Measurements from ENCODE around the gene ACTR5. TPM values are rescaled to one million over a fixed set of nuclear protein-coding genes. Genes with fewer than 3 reads are reported as not detected.

Gene ACTR5
- total RNA-seq, 2 experiments from 2014 or later: 12.3 to 21.1 TPM

DNA sequence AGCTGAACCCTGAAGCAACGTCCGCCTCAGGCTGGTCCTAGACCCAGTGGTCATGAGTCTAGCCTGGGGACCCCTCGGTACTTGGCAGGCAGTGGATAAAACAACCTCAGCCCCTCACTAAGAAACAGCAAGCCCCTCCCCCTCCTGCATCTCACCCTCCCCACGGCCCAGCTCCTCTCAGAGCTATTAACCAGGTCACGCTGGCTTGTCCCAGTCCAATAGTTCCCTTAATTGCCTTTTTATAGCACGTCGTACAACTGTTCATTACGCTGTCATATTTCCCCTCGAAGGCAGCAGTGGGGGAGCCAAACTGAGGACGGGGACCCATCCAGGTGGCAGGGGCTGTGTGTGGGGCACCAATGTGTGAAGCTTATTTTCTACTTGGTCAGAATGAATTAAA is 32.6 kb upstream of the ACTR5 start:
- H3K9me2 ChIP-seq (ENCODE audit: insufficient read depth, low read length): no peaks in the 10 kb centered on the region
- H3K4me2 ChIP-seq (ENCODE audit: low read length): no peak overlapping the region
- no peak for DNase-seq (ENCODE audit: low spot score)
- H3K36me3 ChIP-seq (ENCODE audit: insufficient read depth, low read length): no peaks in the 10 kb centered on the region
- no peaks in the 10 kb centered on the region for H3K79me2 ChIP-seq (ENCODE audit: insufficient read depth, low read depth, low read length)
- H3K27ac ChIP-seq (ENCODE audit: low read depth, low read length, poor library complexity, severe bottlenecking): no peak overlapping the region
- H3K4me3 ChIP-seq (ENCODE audit: low read depth, low read length, poor library complexity, severe bottlenecking): no peak overlapping the region
- ChIA-PET POLR2A (interaction anchor here (0.5 to 1.1 kb wide), 2 partner anchors 16 to 48 kb away, joined by 3 read pairs; no protein-coding TSS in a partner anchor), CTCF (ENCODE audit: unreplicated experiment) (no interaction called here)
- TF ChIP-seq EZH2phosphoT487 (IDR thresholded peaks at IDR 0.05; ENCODE audit: borderline replicate concordance, low read depth, low read length) (no peak), CTCF (conservative IDR thresholded peaks at IDR 0.05; ENCODE audit: low read length) (no peak)
- no peaks in the 10 kb centered on the region for H3K9me3 ChIP-seq (ENCODE audit: low read length)
- no peaks in the 10 kb centered on the region for H3K4me1 ChIP-seq (ENCODE audit: insufficient read depth, low read length, poor library complexity, severe bottlenecking)
- BruUV-seq (replicated peaks): no TSS peak
- no peaks in the 10 kb centered on the region for H4K20me1 ChIP-seq (ENCODE audit: insufficient read depth, low read length)
- intact Hi-C loops (cut with micrococcal nuclease; ENCODE audit: unreplicated experiment): no loop called here
- no peak overlapping the region for H2AFZ ChIP-seq (ENCODE audit: low read length)

GRCh38 chr20:38722683-38723016 is 25.6 kb upstream of the ACTR5 start:
- H3K9me3 ChIP-seq (ENCODE audit: low read length): no peaks in the 10 kb centered on the region
- H3K4me1 ChIP-seq (ENCODE audit: insufficient read depth, low read length, poor library complexity, severe bottlenecking): peaks cover 13% of the 10 kb centered on the region
- BruUV-seq (replicated peaks): no TSS peak
- no peak overlapping the region for H3K27ac ChIP-seq (ENCODE audit: low read depth, low read length, poor library complexity, severe bottlenecking)
- no peaks in the 10 kb centered on the region for H3K36me3 ChIP-seq (ENCODE audit: insufficient read depth, low read length)
- H4K20me1 ChIP-seq (ENCODE audit: insufficient read depth, low read length): no peaks in the 10 kb centered on the region
- no peak for DNase-seq (ENCODE audit: low spot score)
- CTCF ChIA-PET (ENCODE audit: unreplicated experiment): interaction anchor here (0.9 kb wide), 1 partner anchor 10 kb away, joined by 3 read pairs; no protein-coding TSS in a partner anchor
- intact Hi-C loops (cut with micrococcal nuclease; ENCODE audit: unreplicated experiment): no loop called here
- H2AFZ ChIP-seq (ENCODE audit: low read length): no peak overlapping the region
- H3K79me2 ChIP-seq (ENCODE audit: insufficient read depth, low read depth, low read length): no peaks in the 10 kb centered on the region
- POLR2A ChIA-PET: no interaction called here
- H3K4me3 ChIP-seq (ENCODE audit: low read depth, low read length, poor library complexity, severe bottlenecking): no peak overlapping the region
- H3K9me2 ChIP-seq (ENCODE audit: insufficient read depth, low read length): no peaks in the 10 kb centered on the region
- no peak overlapping the region for H3K4me2 ChIP-seq (ENCODE audit: low read length)
- TF ChIP-seq CTCF (conservative IDR thresholded peaks at IDR 0.05; ENCODE audit: low read length) (no peak), EZH2phosphoT487 (IDR thresholded peaks at IDR 0.05; ENCODE audit: borderline replicate concordance, low read depth, low read length) (no peak)

DNA sequence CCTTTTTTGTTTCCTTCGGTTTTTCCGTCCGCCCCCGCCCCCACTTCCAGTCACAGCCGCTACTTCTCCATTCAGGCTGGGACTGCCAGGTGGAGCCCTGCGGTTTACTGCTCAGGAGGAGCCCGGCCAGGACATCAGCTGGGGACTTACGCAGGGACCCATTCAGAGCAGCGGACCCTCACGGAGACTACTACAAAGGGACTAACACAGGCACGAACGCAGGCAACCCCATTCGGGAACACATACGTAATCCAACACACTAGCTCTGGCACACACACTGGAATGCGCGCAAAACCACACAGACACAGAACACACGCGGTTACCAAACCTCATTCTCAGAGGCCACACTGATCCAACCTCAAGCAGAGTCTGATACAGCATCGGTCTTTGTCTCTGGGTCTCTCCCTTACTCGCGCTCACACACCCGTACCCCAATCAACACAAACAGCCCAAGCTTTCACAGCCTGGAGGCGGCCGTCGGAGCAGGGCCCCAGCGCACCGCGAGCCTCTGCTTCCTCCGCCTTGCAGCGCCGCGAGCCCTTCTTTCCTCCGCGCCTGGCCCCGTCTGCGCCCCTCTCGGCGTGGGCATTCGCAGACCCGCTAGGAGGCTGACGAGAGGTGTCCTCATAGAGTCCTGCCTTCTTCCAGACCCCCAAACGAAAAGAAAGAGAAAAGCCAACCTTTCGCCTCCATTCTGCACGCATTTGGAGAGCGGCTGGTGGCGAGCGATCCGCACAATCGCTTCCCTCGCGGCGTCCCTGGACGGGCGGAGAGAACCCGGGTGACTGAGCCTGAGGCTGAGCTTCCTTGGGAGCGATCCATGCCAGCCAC is 25.0 kb upstream of the ACTR5 start:
- POLR2A ChIA-PET: no interaction called here
- Histone ChIP-seq H4K20me1 (ENCODE audit: insufficient read depth, low read length) (no peaks in the 10 kb centered on the region), H3K9me3 (ENCODE audit: low read length) (no peaks in the 10 kb centered on the region), H3K79me2 (ENCODE audit: insufficient read depth, low read depth, low read length) (no peaks in the 10 kb centered on the region), H3K4me1 (ENCODE audit: insufficient read depth, low read length, poor library complexity, severe bottlenecking) (peaks cover 13% of the 10 kb centered on the region), H3K9me2 (ENCODE audit: insufficient read depth, low read length) (no peaks in the 10 kb centered on the region), H2AFZ (ENCODE audit: low read length) (no peak overlapping the region), H3K4me2 (ENCODE audit: low read length) (no peak overlapping the region), H3K36me3 (ENCODE audit: insufficient read depth, low read length) (no peaks in the 10 kb centered on the region), H3K4me3 (ENCODE audit: low read depth, low read length, poor library complexity, severe bottlenecking) (no peak overlapping the region), H3K27ac (ENCODE audit: low read depth, low read length, poor library complexity, severe bottlenecking) (no peak overlapping the region)
- BruUV-seq (replicated peaks): no TSS peak
- TF ChIP-seq EZH2phosphoT487 (IDR thresholded peaks at IDR 0.05; ENCODE audit: borderline replicate concordance, low read depth, low read length): no peak
- no peak for TF ChIP-seq CTCF (conservative IDR thresholded peaks at IDR 0.05; ENCODE audit: low read length)
- intact Hi-C loops (cut with micrococcal nuclease; ENCODE audit: unreplicated experiment): no loop called here
- DNase-seq (ENCODE audit: low spot score): no peak
- CTCF ChIA-PET (ENCODE audit: unreplicated experiment): interaction anchor here (0.9 kb wide), 1 partner anchor 11 kb away, joined by 3 read pairs; no protein-coding TSS in a partner anchor

Measured in OCI-LY7 (cell line).